Stimulated activated CD8-positive, alpha-beta memory T cell treated with anti-CD3 and anti-CD28 coated beads, Interleukin-12 subunit alpha, Interleukin-12 subunit beta, amount 100 ng/mL, for 24 hours (primary cell): ENCODE results near the gene GAPT.

Experiments
- DNase-seq: peaks from one replicate; pipeline ENCODE4 v3.0.0-alpha.2; 2020; ENCODE audit errors: extremely low read depth

The GAPT gene

GRCh38 chr5:58491216-58491892, at the start of gene GAPT:
Gene GAPT, plus strand, starts transcription at chr5:58491435. Its CDS starts 3,102 bp downstream, at chr5:58494537.
- no peak for DNase-seq

- DNase-seq: no peak
Measured at GRCh38 chr5:58444805-58445204, 46.4 kb upstream of the GAPT start.

GRCh38 chr5:58446024-58446423, 45.2 kb upstream of the GAPT start:
- no peak for DNase-seq

- no peak for DNase-seq
Measured at GRCh38 chr5:58447226-58447625, 44.0 kb upstream of the GAPT start.

- no peak for DNase-seq
Measured at GRCh38 chr5:58450018-58450417, 41.2 kb upstream of the GAPT start.

- DNase-seq: no peak
Measured at GRCh38 chr5:58450811-58451629, 40.2 kb upstream of the GAPT start.

GRCh38 chr5:58451732-58452565, 39.3 kb upstream of the GAPT start:
- no peak for DNase-seq

GRCh38 chr5:58452566-58453258, 38.5 kb upstream of the GAPT start:
- DNase-seq: no peak

- no peak for DNase-seq
Measured at GRCh38 chr5:58453306-58453705, 37.9 kb upstream of the GAPT start.

GRCh38 chr5:58454025-58454424, 37.2 kb upstream of the GAPT start:
- no peak for DNase-seq

GRCh38 chr5:58455066-58455465, 36.2 kb upstream of the GAPT start:
- no peak for DNase-seq

GRCh38 chr5:58455480-58455879, 35.8 kb upstream of the GAPT start:
- DNase-seq: no peak

GRCh38 chr5:58456026-58456425, 35.2 kb upstream of the GAPT start:
- no peak for DNase-seq

GRCh38 chr5:58456486-58456885, 34.7 kb upstream of the GAPT start:
- DNase-seq: no peak

- DNase-seq: no peak
Measured at GRCh38 chr5:58457050-58457449, 34.2 kb upstream of the GAPT start.

- DNase-seq: no peak
Measured at GRCh38 chr5:58458141-58458742, 33.0 kb upstream of the GAPT start.

- no peak for DNase-seq
Measured at GRCh38 chr5:58458743-58459145, 32.5 kb upstream of the GAPT start.

GRCh38 chr5:58459146-58460001, 31.9 kb upstream of the GAPT start:
- no peak for DNase-seq

- DNase-seq: peak; percentile 60
Measured at GRCh38 chr5:58460002-58460731, 31.1 kb upstream of the GAPT start, which contains the start of gene PLK2. Gene PLK2, minus strand, starts transcription at chr5:58460086. Its CDS starts 127 bp downstream, at chr5:58459959.
